Middle frontal gyrus (tissue), 1 donor: ENCODE results near the gene PRDM11.
A peak's percentile ranks its signal among the peaks of the same experiment; 100 is the strongest.

ENCODE experiments used
- DNase-seq: peaks from one replicate; pipeline ENCODE4 v3.0.0-alpha.2; 2015; ENCODE audit warnings: low spot score; ENCODE audit errors: extremely low spot score

The PRDM11 gene

DNA sequence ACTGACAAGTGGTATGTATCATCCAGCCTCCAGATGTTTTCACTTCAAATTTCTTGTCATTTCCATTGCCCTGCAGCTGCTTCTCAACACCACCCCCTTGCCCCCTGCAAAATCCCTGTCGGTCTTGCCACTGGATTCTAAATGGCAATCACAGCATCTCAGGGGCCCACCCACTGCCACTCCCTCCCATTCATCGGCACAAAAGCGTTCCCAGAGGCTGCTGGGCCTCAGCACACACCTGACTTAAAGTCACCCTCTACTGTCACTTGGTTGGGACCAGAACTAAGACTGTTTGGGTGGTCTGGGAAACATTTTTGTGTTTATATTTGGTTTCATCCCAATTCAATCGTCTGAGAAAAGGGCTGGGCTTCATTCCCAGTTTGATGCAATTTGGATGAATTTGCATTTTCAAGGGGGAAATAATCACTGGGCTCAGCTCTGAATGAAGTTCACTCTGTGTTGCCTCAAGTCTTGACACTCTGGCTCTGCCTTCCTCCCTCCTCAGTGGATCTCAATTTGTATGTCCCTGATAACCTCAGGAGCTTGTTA, 112.6 kb downstream of the PRDM11 start:
- no peak for DNase-seq

DNA sequence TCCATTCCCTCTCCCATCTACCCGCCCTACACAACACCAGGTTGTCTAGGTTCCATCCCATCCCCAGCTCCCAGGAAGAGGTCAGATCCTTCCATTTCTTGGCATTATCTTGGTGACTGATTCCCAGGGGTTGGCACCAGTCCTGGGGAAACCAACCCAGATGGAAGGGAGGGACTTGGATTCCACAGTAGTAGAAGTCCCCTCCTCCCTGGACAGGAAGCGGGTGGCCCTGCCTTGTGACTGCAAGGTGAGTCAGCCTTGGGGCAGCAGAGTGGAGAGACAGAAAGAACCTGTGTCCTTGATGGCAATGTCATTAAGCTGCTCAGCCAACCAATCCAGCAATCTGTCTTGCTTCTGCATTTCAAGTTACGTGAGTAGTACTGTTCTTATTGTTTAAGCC, 113.2 kb downstream of the PRDM11 start:
- DNase-seq = no peak

DNA sequence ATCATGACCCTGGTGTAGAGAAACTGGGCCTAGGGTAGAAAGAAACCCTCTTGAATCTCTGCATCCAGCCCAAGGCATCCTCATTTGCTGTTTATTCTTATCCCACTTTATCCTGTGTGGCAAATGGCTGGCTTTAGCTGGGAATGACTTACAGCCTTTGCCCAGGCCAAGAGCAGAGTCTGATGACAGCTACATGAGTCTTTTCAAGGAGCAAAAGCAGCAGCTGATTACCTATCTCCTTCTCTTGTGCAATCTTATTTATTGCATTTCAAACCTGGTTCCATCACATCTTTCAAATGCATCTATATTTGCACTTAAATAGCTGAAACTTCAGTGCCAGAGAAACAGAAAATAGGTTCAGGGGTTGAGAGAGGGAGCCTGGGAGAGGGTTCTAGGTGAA, 113.6 kb downstream of the PRDM11 start:
- no peak for DNase-seq

DNA sequence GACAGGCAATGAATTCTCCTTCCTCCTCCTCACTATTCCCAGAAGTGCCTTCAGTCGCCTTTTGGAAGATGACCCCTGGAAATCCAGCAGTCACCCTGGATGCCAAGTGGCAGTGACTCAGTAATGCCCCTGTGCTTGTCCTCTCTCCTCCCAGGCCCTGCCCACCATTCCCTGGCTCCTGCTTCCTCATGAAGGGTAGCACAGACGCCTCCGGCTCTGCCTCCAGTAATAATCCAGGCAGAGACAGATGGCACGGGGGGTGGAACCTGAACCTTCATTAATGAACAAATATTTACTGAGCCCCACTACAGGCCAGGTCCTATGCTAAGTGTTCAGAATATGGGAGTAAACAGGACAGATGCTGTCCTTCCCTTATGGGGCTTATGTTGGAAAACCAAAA, 116.5 kb downstream of the PRDM11 start:
- no peak for DNase-seq

DNA sequence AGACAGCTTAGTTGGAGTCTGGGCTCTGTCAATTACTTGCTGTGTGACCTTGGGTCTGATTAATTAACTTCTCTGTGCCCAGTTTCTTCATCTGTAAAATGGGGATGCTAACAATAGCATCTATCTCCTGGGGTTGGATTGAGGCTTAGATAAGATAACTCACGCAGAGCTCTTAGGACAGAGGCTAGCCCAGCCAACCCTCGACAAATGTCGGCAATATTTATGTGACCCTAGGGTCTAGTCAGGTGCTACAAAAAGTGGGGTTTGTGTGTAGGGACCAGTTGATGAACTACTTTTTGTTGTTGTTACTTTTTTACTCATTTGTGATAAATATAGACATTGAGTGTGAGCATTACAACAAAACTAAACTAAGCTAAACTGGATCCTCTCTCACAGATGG, 117.3 kb downstream of the PRDM11 start:
- no peak for DNase-seq

DNA sequence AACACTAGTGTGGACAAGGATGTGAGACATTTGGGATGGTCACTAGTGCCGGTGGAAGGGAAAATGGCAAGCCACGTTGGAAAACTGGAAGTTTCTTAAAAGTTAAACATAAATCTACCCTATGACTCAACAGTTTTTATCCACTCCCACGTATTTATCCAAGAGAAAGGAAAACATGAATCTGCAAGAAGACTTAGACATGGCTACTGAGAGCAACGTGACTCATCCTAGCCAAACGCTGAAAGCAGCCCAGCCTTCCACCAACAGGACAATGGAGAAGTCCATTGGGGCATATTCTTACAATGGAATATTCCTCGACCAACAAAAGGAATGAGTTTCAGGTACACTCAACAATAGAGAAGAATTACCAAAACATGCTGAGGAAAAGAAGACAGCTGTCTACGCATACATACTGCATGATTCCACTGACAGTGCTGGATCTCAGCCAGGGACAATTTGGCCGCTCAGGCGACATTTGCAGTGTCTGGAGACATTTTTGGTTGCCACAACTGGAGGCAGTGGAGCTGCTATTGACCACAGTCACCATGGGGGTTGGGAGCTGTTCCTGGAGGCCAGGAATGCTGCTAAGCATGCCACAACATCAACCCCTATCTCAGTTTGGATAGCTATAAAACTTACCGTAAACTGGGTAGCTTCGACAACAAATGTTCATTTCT, 118.5 kb downstream of the PRDM11 start:
- no peak for DNase-seq

DNA sequence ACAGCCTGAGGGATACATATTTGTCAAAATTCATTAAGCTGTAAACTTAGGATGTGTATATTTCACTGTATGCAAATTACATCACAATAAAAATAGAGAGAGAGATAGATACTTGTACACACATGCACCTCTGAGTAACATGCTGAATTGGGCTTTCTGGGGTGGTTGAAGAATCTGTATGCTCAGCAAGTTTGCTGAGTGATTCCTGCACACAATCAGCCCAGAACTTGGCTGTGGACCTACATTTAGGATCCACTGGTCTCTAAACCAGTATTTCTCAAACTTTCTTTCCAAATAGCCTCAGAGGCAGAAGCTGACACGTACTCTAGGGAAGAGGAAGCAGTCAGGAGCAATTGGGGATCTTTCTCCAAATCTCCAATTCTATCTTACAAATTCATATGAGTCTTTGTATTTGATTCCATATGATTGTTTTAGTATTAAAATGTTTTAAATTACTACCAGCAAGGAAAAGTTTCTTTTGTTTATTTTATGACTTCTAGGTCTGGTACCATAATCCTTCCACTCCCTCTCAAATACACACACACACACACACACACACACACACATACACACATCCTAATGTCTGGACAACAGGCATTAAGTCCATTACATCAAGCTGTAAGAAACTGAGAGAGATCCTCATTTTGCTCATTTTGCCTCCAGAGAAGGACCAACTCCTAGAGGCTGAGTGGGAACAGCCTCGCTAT, 119.7 kb downstream of the PRDM11 start:
- DNase-seq = no peak

DNA sequence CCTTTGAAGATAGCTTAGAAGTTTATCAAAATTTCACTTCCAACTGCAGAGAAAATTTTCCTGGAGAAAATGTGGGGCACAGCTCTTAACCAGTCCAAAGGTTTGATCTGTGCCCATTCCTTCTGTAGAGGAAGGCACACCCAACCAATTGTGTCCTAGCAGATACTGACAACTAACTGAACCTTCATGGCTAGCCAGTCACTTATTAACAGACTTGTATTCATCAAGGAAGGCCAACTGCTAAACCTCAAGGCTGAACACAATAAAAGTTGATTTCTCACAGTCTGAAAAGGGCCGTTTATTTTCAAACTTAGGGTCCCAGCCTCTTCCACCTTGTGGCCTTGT, 120.2 kb downstream of the PRDM11 start:
- no peak for DNase-seq

DNA sequence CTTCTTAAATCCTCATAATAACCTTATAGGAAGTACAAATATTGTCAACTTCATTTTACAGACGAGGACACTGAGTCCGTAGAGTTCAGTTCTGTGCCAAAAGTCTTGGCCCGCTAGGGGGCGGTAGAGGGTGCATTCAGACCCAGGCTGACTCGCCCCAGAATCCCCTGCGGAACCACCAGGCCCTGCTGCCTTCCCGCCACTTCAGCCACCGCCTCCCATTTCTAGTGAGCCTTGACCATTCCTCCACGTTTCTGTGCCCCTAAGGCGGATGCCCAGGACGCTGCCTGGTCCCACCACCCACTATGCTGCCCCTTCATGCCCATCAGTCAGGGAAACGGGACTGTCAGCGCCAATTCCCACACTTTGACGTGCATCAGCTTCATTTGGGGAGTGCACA, 120.6 kb downstream of the PRDM11 start:
- no peak for DNase-seq

DNA sequence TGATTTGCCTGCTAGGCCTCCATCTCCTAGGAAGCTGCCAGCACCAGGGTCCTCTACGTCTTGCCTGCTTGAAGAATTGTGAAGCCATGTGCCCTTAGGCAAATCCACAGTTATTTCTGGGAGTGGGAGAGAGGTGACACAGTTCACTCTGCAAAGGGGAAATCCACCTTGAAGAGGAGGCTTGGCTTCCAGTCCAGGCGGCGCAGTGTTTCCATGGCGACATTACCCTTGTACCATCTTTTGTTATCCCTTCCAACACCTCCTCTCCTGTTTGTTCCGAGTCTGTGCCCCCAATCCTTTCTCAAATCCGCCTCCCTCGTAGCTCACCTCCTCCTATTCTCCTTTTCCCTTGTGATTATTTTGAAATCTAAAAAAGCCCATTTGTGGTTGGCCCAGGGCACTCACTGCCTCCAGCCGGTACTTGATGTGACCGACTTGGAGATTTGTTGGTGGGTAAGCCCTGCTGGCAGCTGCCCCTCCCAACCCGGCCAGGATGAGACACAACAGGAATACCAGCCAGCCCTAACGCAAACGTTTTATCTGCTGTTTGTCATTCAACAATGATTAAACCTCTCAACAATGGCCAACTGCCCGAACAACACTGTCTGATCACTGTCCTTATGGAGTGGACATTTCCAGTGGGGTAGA, 121.3 kb downstream of the PRDM11 start:
- DNase-seq = no peak

DNA sequence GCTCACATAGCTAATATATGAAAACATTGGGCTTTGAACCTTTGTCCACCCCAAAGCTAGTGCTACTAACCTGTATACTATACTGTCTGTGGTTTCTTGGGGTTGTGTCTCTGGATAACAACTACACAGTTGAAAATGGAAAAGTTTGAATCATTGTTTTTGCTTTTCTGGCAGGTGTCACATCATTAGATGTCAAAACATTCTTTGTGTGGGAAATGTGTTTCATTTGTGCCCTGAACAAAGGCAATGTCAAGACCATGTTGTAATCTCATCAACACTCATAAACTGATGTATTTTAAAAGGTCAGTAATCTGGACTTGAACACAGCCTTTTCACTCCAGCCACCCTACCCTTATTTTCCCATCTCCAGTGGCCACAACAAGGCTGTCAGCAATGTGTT, 123.2 kb downstream of the PRDM11 start:
- no peak for DNase-seq

DNA sequence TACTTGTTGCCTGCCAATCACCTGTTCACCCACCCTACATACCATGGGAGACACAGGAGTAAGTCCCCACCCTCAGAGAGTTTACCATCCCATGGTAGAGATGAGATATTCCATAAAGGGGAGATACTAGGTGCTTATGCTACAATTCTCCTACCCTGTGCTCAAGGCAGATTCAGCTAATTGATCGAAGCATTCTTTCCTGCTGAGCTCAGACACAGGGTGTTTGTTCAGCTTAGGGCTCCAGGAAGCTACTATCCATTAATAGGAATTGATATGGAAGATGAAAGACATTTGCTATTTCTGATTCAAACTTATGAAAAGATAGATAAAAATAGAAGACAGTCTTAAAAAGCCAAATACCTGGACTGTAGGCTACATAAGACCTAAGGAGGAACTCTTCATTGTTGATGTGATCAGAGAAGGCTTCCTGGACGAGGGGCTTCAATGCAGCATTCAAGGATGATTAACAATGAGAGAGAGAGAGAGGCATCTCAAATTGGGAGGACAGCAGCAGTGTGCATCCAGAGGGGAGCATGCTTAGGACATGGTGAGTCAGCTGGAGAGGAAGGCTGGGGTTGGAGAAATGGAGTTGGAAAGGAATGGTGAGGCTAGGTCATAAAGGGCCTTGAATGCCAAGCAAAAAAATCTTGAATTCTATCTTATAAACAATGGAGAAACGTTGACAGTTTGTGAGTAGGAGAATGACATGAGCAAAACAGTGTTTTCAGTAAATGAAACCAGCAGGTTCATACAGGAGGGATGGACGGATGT, 124.7 kb downstream of the PRDM11 start:
- no peak for DNase-seq

DNA sequence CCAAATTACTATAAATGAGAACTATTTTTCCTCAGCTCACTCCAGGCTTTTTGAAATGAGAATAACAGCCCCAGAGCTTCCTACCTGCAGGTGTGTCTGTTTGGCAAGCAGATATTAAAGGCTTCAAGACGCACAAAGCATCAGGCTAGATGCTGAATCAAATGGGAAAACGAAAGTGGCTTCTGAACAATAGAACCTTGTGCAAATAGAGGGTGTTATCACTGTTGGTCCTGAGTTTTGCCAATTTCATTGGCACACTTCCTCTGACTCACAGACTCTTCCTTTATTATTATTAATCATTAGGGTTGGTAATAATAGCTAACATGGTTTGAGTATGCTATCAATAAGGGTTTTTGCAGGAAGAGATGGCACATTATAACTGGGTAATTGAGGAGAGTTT, 126.3 kb downstream of the PRDM11 start:
- no peak for DNase-seq

DNA sequence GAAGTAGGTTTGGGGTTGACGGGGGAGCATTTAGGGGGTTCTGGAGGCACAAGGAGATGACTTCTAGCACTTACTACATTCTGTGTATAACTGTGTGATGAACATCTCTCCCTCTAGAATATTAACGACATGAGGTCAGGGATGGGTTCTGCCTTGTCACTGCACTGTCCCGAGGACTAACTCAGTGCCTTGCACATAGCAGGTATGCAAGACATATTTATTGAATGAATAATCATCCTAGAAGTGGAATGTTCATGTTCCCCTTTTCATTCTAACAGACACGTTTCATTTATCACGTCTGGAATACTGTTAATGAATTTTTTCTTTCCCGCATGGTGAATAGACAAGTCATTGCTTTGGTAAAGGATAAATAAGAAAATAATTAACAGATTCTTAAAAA, 127.1 kb downstream of the PRDM11 start:
- DNase-seq = no peak

DNA sequence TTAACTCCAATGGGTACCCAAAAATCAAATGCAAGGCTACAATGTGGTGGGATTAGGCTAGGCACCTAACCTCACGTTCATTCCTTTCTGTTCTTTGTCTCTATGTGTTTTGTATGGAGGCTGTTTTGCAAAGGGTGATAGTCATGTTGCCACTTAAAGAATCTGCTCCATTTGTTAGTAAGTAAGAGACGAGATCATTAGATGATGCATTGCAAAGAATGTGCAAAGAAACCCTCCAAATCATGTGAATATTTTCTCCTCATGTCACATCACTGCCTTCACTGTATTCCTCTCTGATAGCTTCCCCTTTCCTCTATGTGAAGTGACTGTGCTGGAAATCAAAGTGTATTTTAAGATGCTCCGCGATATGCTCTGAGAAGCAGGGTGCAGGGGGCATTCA, 127.8 kb downstream of the PRDM11 start:
- no peak for DNase-seq

DNA sequence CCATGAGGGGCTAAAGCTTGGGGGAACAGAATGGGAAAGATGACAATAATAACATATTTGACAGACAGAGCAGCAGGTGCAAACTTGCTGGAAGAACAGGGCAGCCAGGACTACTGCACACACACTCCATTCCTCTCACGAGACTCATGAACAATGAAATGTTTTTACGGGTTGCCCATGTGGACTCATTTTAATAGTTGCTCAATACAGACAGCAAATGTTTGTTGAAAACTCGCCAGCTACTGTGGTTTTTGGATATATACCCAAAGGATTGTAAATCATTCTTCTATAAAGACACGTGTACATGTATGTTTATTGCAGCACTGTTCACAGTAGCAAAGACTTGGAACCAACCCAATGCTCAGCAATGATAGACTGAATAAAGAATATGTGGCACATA, 129.4 kb downstream of the PRDM11 start:
- DNase-seq = no peak

DNA sequence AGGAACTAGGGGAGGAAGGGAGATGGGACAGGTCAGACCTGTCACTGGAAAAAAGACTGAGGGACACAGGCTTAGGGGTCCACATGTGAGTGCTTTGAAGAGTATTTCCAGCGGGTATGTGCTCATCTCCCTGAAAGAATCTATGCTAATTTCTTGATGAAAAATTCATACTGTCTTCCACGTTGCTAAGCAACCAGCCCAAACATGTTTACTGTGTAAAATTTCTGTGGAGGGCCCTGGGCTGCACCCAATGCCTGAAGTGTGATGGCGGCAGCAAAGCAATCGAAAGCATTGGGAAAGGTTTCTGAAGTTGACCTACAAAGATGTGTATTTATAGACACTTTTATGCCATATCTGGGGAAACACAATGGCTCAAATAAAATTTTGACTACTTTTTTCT, 132.3 kb downstream of the PRDM11 start:
- DNase-seq = peak; percentile 8

DNA sequence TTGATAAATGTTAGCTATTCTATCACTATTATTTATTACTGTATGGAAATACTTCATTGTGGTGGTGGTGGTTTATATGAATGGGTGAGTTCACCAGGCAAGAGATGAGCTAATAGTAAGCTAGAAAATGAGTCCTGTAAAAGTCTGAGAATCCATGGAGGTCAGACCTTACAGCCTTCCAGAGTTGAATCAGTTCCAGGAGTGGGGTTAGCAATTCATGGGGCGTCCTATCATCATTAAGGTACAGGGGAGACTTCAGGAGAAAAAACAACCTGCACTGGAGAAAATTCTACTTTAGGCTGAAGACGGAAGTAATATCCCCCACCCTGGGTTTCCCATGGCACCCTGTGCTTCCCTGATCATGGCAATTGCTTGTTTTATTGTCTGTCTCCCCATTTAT, 133.2 kb downstream of the PRDM11 start:
- no peak for DNase-seq

DNA sequence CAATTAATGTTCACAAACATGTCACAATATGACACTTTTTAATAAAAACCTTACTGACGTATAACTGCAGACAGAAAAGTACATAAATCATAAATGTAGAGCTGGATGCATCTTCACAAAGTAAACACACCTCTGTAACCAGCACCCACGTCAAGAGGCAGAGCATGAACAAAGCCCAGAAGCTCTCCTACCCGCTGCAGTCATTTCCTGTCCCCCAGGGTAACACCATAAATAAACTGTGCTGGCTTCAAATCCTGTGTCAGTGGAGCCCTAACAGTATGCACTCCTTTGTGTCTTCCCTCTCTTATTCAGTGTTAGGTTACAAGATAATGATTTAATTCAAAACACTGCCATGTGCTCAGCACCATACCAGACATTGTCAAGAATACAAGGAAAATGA, 134.0 kb downstream of the PRDM11 start:
- no peak for DNase-seq

DNA sequence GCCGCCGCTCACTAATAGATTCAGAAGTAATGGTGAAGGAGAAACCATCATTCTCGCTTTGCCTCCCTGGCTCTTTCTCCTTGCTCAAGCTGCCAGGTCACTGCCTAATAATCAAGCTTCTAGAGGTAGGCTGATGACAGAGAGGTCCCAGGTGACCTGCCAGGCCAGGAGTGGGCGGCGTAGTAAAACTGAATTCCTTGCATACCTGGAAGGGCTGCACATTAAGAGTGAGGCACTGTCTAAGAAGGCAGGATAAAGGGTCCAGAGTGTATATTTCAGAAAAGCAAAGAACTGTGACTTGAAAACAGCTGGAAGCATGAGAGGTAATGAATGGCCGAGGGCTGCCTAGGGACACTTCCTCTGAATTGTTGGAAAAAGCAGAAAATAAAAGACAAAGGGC, 135.6 kb downstream of the PRDM11 start:
- no peak for DNase-seq
